Stimulated activated CD4-positive, alpha-beta T cell treated with anti-CD3 and anti-CD28 coated beads, TNF-alpha, amount 100 ng/mL, for 1 hour (primary cell): ENCODE measurements around the gene KCNJ11.
"Not testable (repeated sequence)": the region's sequence is repeated elsewhere in the genome, so short reads cannot be mapped to it uniquely, and the experiment has no call there.

Source experiments
- DNase-seq, 3 donors: peaks; one replicate each; pipeline ENCODE4 v3.0.0-alpha.2; 2020; ENCODE audit warnings: low read depth in 3 of 3, low spot score in 1 of 3

Gene KCNJ11

GRCh38 chr11:17388609-17389210 is at the start of gene KCNJ11:
KCNJ11 (minus strand) TSS chr11:17388659; CDS start chr11:17388091, 568 bp downstream.
- no peak for DNase-seq

DNA sequence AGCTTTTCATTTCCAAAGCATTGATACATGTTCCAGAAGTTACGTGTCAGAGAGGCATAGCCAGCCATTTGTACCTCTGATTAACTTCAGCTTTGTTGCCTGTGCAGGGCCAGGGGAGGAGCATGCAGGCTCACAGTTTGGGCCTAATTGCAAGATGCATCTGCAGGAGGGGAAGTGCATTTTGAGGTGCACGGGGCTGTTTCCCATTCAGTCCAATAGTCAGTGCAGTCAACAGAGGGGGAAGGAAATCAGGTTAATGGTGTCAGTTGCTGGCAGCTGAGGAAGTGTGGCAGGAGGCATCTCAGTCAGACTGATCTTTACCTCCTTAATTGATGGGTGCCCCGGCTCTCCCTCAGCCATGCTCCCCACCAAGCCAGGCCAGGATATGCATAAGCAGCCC is 48.9 kb upstream of the KCNJ11 start:
- no peak for DNase-seq

- no peak for DNase-seq
Observed at GRCh38 chr11:17434108-17434507, 45.6 kb upstream of the KCNJ11 start.

GRCh38 chr11:17432002-17432401 is 43.5 kb upstream of the KCNJ11 start:
- no peak for DNase-seq

DNA sequence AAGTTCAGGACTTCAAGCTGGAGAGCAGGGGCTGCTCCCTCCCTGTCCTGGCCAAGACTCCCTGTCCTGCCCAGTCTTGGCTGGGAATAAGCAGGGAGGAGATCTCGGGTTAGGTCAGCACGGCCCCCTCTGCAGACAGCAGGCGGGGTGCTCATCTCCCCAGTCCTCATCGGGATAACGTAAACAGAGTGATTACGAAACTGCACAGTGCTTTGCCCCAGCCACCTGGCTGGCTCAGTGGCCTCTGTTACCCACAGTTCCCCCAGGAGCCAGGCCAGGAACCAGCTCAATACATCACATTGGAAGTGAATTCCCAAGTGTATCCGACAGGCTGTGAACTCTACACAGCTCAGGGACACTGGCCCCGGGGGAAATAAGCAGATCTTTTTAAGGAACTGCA is 42.7 kb upstream of the KCNJ11 start:
- no peak for DNase-seq

- no peak for DNase-seq
Observed at GRCh38 chr11:17430616-17431015, 42.2 kb upstream of the KCNJ11 start.

DNA sequence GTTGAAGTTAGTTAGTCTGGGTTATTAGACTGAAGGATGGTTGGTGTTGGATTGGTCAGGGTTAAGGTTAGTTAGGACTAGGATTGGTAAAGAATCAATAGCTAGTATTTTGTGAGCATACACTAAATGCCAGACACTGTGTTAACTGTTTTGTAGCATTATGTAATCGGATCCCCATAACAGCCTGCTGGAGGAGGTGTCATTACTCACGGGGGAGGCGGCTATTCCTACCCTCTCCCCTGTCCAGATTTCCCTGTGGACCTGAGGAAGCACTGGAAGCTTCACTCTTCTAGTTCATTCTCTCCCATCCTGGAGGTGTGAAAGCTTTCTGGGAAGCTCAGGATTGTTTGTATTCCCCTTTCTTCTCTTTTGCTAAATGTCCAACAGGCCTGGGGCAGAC is 40.5 kb upstream of the KCNJ11 start:
- no peak for DNase-seq

GRCh38 chr11:17428261-17428660 is 39.8 kb upstream of the KCNJ11 start:
- DNase-seq: no peak

- DNase-seq: not testable (repeated sequence)
Observed at GRCh38 chr11:17426233-17426632, 37.8 kb upstream of the KCNJ11 start.

GRCh38 chr11:17423533-17424310 is 35.3 kb upstream of the KCNJ11 start:
- DNase-seq: no peak

- DNase-seq: no peak
Observed at GRCh38 chr11:17421781-17422180, 33.3 kb upstream of the KCNJ11 start.

- no peak for DNase-seq
Observed at GRCh38 chr11:17418444-17419081, 30.1 kb upstream of the KCNJ11 start.

DNA sequence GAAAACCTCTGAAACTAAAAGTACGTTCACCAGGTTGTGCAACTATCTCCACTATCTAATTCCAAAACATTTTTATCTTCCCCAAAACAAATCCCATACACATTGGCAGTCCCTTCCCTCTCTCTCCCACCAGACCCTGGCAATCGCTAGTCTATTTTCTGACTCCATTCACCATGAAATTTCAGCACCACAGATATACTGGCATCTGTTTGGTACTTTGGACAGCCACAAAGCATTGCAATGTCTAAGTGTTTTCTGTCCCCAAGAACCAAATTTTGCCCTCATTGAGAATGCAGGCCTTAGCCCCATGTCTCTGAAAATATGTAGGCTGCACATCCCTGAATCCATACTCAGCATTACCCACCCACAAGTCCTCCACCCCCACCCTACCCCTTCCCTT is 28.0 kb upstream of the KCNJ11 start:
- no peak for DNase-seq

DNA sequence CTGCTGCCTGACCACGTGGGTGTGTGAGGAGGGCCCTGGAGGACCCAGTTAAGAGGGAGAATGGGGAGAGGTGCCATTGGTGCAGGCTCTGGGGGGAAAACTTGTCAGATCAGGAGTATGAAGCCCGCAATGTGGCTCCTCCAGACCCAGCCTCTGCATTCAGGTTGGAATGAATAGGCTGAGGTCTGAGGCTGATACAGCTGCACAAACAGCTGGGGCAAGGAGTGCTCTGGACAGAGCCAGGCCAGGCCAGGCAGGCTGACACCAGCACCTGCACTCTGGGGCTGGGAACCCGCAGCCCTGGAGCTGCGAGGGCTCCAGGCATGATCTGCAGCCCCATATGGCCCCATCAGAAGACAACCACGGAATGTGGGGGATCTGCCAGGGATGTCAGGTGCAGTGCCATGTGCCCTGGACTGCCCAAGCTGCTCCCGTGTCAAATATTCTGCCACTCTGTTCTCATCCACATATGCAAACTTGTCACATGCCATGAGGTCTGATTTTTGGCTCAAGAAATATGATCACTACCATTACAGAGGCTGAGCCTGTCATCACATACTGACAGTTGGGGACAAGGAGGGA is 27.2 kb upstream of the KCNJ11 start:
- DNase-seq: no peak

GRCh38 chr11:17414992-17415391 is 26.5 kb upstream of the KCNJ11 start:
- no peak for DNase-seq

GRCh38 chr11:17414317-17414737 is 25.9 kb upstream of the KCNJ11 start:
- DNase-seq: no peak

- no peak for DNase-seq
Observed at GRCh38 chr11:17413414-17414316, 25.2 kb upstream of the KCNJ11 start.

- no peak for DNase-seq
Observed at GRCh38 chr11:17412488-17413180, 24.2 kb upstream of the KCNJ11 start.

DNA sequence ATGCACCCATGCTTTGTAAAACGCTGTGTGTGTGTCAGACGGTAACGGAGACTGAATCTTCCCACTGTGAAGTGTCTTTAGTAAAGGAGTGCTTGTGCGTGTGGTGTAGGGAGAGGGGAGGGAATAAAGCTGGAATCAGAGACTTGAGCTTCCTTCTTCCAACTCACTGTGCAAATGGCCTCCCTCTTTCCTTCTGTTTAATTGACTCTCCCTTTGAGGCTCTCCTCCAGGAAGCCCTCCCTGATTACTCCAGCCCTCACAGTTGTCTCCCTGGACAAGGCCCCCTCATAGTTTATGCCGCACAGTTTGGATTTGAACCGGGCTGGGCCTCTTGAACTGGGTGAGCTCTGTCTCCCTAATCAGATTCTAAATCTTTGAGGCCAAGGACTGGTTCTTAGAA is 23.0 kb upstream of the KCNJ11 start:
- DNase-seq: no peak

DNA sequence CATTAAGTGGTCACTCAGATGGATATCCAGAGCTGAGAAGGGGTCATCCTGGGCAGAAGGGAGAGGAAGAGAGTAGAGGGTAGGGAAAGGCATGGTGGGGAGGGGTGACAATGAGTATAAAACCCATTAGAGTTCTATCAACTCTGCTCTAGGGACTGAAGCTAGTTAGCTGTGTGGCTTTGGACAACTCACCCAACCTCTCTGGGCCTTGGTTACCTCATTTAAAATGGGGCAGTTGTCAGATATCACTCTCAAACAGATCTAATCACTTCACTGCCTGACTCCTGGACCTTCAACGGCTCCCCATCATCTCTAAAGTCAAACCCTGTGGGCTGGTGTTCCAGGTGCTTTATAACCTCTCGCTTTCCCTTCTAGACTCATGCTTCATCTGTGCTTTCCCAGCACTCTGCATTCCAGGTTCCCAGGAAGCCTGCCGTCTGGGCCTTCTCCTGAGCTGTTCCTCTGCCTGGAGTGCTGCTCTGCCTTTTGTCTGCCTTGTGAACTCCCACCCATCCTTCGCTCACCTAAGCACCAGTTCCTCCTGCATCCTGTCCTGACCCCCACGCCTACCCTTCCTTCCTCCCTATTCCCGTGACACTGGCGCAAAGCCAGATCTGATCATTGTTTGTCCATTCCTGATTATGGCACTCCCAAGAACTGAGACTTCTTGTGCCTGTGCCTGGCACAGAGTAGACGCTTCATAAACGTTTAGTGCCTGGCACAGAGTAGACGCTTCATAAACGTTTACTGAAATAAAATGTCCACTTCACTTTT is 22.3 kb upstream of the KCNJ11 start:
- no peak for DNase-seq
